B cell (primary cell): Measurements from ENCODE around the gene AUTS2. TPM values are rescaled to one million over a fixed set of nuclear protein-coding genes. Genes with fewer than 3 reads are reported as not detected.

Source experiments
- ATAC-seq: fragments of 200-7000 bp; cut with Tn5 transposase; one replicate; pipeline ENCODE4 v1.10.0; 2021; ENCODE audit warnings: low read depth, mild to moderate bottlenecking, moderate number of reproducible peaks, moderate library complexity
- CTCF ChIA-PET: fragments of 350-600 bp; sonication (Branson Sonifier 250); formaldehyde crosslinking; loops from one replicate; lab custom pipeline; 2021; ENCODE audit warnings: antibody characterized with exemption, inconsistent platforms; lab: Charles Lee
- POLR2A ChIA-PET: fragments of 350-600 bp; sonication (Branson Sonifier 250); formaldehyde crosslinking; loops from one replicate; lab custom pipeline; 2021; ENCODE audit warnings: antibody characterized with exemption; lab: Charles Lee
- DNase-seq: peaks from one replicate; pipeline ENCODE4 v3.0.0; 2013
- H2AFZ ChIP-seq: 2 replicates; pipeline ENCODE4 v1.6.1; 2012; ENCODE audit warnings: mild to moderate bottlenecking, low read depth, low read length; ENCODE audit not compliant: insufficient read depth, poor library complexity, severe bottlenecking
- H3K27ac ChIP-seq, 2 donors: 1 replicate in 1 of 2; 2 replicates in 1 of 2; pipeline ENCODE4 v1.5.1; 2012 to 2013; ENCODE audit warnings: low read length in 2 of 2, mild to moderate bottlenecking in 2 of 2, moderate library complexity in 1 of 2
- H3K27me3 ChIP-seq, 4 experiments: fragments of 200-600 bp in 1 of 4; sonication (generic) in 1 of 4; replicated peaks in 1 of 4; 1 replicate in 2 of 4; 2 replicates in 2 of 4; pipeline versions ENCODE4 v1.6.1 to v1.7.0; 2013 to 2016; ENCODE audit warnings: low read length in 3 of 4, mild to moderate bottlenecking in 2 of 4, mixed read lengths in 1 of 4, moderate library complexity in 1 of 4; ENCODE audit not compliant: insufficient read depth in 4 of 4, control insufficient read depth in 3 of 4; ENCODE audit errors: control extremely low read depth in 1 of 4
- H3K36me3 ChIP-seq, 2 experiments: replicated peaks in 1 of 2; 1 replicate in 1 of 2; 2 replicates in 1 of 2; pipeline versions ENCODE4 v1.6.1 to v1.7.1; 2013; ENCODE audit warnings: low read length in 1 of 2; ENCODE audit not compliant: insufficient read depth in 2 of 2, control insufficient read depth in 1 of 2; ENCODE audit errors: control extremely low read depth in 1 of 2, extremely low read depth in 1 of 2
- H3K4me1 ChIP-seq, 2 donors: fragments of 200-600 bp in 1 of 2; sonication (generic) in 1 of 2; 1 replicate in 1 of 2; 2 replicates in 1 of 2; pipeline versions ENCODE4 v1.5.1 to v1.6.1; 2013 to 2017; ENCODE audit warnings: low read length in 2 of 2; ENCODE audit not compliant: control insufficient read depth in 2 of 2, insufficient read depth in 2 of 2
- H3K4me2 ChIP-seq: replicated peaks from 2 replicates; pipeline ENCODE3; 2012; ENCODE audit warnings: mild to moderate bottlenecking, low read depth, low read length; ENCODE audit not compliant: poor library complexity, severe bottlenecking
- H3K4me3 ChIP-seq, 5 experiments: fragments of 200-600 bp in 1 of 5; sonication (generic) in 1 of 5; 1 replicate in 3 of 5; 2 replicates in 2 of 5; pipeline versions ENCODE4 v1.5.1 to v1.7.0; 2011 to 2016; ENCODE audit warnings: low read length in 4 of 5, mild to moderate bottlenecking in 4 of 5, low read depth in 2 of 5, control low read depth in 1 of 5, moderate library complexity in 1 of 5; ENCODE audit not compliant: insufficient read depth in 1 of 5; ENCODE audit errors: control extremely low read depth in 1 of 5, extremely low read depth in 1 of 5
- H3K79me2 ChIP-seq: fragments of 200-600 bp; sonication (generic); one replicate; pipeline ENCODE4 v1.6.0; 2016; ENCODE audit warnings: low read length; ENCODE audit not compliant: control insufficient read depth, insufficient read depth
- H3K9ac ChIP-seq: fragments of 200-600 bp; sonication (generic); 2 replicates; pipeline ENCODE4 v1.6.1; 2017; ENCODE audit warnings: mild to moderate bottlenecking, low read length, moderate library complexity
- H3K9me3 ChIP-seq, 3 donors: one replicate each; pipeline versions ENCODE4 v1.6.1 to v1.7.1; 2013; ENCODE audit warnings: low read length in 2 of 3; ENCODE audit not compliant: control insufficient read depth in 2 of 3, insufficient read depth in 1 of 3; ENCODE audit errors: control extremely low read depth in 1 of 3
- H4K20me1 ChIP-seq: 2 replicates; pipeline ENCODE4 v1.6.0; 2012; ENCODE audit warnings: mild to moderate bottlenecking, low read length; ENCODE audit not compliant: insufficient read depth, control insufficient read depth, poor library complexity, severe bottlenecking
- H3K27ac Mint-ChIP-seq: one replicate; pipeline ENCODE4 v1.8.0; 2021; ENCODE audit warnings: mixed read lengths
- H3K27me3 Mint-ChIP-seq: one replicate; pipeline ENCODE4 v1.8.0; 2021; ENCODE audit warnings: mixed read lengths
- H3K4me1 Mint-ChIP-seq: one replicate; pipeline ENCODE4 v1.8.0; 2021; ENCODE audit warnings: mixed read lengths
- H3K4me3 Mint-ChIP-seq: one replicate; pipeline ENCODE4 v1.8.0; 2021; ENCODE audit warnings: mixed read lengths
- H3K9me3 Mint-ChIP-seq: one replicate; pipeline ENCODE4 v1.8.0; 2022; ENCODE audit warnings: mixed read lengths; ENCODE audit not compliant: insufficient read depth
- EZH2 ChIP-seq: IDR thresholded peaks from 2 replicates; pipeline ENCODE4 v1.6.1; 2012; ENCODE audit warnings: borderline replicate concordance, low read depth, mild to moderate bottlenecking, moderate library complexity, low read length; ENCODE audit not compliant: insufficient read depth, poor library complexity, severe bottlenecking
- WGBS: methylation state at CpG from one replicate; pipeline ENCODE4 v1.1.5; 2013; ENCODE audit warnings: missing lambda C conversion rate; ENCODE audit not compliant: insufficient coverage; 5-methylcytosine and 5-hydroxymethylcytosine counted together
- intact Hi-C: fragments of 100-400 bp; cut with micrococcal nuclease; formaldehyde crosslinking; loops from one replicate; pipeline ENCODE4 v1.10.0; 2022
- polyA plus RNA-seq: library from polyadenylated mRNA; depleted of rRNA; stranded (reverse); fragments of >200 nt; gene quantifications from 2 replicates; pipeline ENCODE4 v1.2.3, GENCODE V29; 2012
- total RNA-seq, 2 donors: library from RNA; stranded (reverse); fragments of 120-200 nt in 1 of 2; gene quantifications; 1 replicate in 1 of 2; 2 replicates in 1 of 2; pipeline versions ENCODE4 v1.2.3 to v1.2.4, GENCODE V29; 2013 to 2022
- TF ChIP-seq, protein P1 (sequence below): fragments of 200-600 bp; IDR thresholded peaks from one replicate; pipeline ENCODE4 v1.8.0; 2022; ENCODE audit warnings: antibody characterized with exemption, mild to moderate bottlenecking

AUTS2 gene
- total and polyA plus RNA-seq, 2 donors (not counting 1 experiment from before 2014, with no cell fraction given) = 22.3 to 35.0 TPM

DNA sequence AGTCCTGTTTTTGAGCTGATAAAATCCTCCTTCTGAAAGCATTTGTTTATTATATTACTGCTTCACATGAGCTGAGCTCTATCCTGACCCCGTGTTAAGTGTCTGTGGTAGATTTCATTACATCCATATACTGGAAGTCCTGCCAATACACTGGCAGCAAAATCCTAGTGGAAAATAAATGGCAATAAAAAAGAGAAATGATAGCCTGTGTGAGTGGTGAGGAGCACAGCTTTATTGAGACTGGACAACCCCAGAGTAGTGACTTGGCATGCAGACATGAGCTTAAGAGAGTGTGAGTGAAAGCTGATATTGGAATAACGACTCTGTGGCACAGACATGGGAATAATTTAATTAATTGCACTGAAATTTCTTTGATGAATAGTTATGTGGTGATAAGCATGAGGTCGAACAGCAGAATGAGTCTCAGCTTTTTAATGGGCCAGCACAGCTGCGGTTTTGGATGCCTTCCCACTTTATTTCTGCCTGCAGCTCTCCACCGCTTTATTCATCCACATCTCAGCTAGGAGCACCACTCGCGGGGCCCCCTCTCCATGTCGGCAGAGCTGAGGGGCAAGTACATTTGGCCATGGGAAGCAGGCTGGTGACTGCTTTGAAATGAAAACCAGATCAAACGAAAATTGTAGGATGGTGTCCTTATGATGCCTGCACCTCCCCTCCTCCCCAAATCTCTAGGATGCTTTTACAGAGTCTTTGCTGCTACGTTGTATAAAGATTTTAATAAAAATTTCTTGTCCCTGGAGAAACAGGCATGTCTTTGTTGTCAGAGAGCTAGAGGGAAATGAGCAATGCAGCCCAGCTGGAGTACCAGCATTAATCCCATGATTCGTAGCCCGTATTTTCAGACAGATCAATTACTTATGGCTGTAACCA, 494.3 kb downstream of the AUTS2 start:
- ATAC-seq (no peak), DNase-seq (no peak)
- no peak overlapping the region for H3K27ac ChIP-seq
- H3K27me3 ChIP-seq = no peaks in the 10 kb centered on the region
- no peak overlapping the region for H3K4me3 ChIP-seq
- no peak overlapping the region for H3K9ac ChIP-seq
- H4K20me1 ChIP-seq = no peaks in the 10 kb centered on the region
- H2AFZ ChIP-seq = no peak overlapping the region
- peaks cover 0 to 8% (median 0%) of the 10 kb centered on the region in 3 donors for H3K9me3 ChIP-seq
- peaks cover 0 to 4% of the 10 kb centered on the region in 2 experiments for H3K36me3 ChIP-seq
- ChIA-PET CTCF (no interaction called here), POLR2A (no interaction called here)
- no peak for TF ChIP-seq EZH2
- TF ChIP-seq, protein P1, sequence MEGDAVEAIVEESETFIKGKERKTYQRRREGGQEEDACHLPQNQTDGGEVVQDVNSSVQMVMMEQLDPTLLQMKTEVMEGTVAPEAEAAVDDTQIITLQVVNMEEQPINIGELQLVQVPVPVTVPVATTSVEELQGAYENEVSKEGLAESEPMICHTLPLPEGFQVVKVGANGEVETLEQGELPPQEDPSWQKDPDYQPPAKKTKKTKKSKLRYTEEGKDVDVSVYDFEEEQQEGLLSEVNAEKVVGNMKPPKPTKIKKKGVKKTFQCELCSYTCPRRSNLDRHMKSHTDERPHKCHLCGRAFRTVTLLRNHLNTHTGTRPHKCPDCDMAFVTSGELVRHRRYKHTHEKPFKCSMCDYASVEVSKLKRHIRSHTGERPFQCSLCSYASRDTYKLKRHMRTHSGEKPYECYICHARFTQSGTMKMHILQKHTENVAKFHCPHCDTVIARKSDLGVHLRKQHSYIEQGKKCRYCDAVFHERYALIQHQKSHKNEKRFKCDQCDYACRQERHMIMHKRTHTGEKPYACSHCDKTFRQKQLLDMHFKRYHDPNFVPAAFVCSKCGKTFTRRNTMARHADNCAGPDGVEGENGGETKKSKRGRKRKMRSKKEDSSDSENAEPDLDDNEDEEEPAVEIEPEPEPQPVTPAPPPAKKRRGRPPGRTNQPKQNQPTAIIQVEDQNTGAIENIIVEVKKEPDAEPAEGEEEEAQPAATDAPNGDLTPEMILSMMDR = no peak
- 100% methylated on average over 8 of the region's 12 CpGs for WGBS
- Mint-ChIP-seq H3K27me3 (no peaks in the 10 kb centered on the region), H3K9me3 (no peaks in the 10 kb centered on the region), H3K4me3 (no peak overlapping the region), H3K4me1 (no peaks in the 10 kb centered on the region), H3K27ac (no peak overlapping the region)
- no peaks in the 10 kb centered on the region for H3K4me1 ChIP-seq
- peaks cover 18% of the 10 kb centered on the region for H3K79me2 ChIP-seq
- no peak overlapping the region for H3K4me2 ChIP-seq
- intact Hi-C loops = no loop called here
